Measurements from ENCODE around the gene CTBP1. TPM values are rescaled to one million over a fixed set of nuclear protein-coding genes. Genes with fewer than 3 reads are reported as not detected.

Gene CTBP1
- total RNA-seq, 4 donors from 2014 or later, result 89.9 to 169 (median 107) TPM

DNA sequence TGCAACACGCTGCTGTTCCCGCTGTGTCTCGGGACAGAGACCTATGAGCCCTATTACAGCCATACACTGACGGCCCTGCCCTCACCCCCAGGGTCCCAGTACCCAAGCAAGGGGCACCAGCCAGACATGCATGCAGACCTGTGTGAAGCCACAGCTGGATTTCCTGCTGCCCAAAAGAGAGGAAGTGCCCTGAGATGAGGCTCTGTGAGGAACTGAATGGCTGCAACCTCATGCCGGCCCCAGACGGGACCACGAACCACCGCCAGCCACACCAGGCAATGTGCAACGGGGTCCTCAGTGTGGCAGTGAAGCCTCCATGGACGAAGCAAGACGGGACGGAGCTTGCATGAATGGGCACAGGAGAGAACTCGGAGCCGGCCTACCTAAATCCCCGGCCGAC is 21.1 kb downstream of the CTBP1 start:
- TF ChIP-seq, protein P1, sequence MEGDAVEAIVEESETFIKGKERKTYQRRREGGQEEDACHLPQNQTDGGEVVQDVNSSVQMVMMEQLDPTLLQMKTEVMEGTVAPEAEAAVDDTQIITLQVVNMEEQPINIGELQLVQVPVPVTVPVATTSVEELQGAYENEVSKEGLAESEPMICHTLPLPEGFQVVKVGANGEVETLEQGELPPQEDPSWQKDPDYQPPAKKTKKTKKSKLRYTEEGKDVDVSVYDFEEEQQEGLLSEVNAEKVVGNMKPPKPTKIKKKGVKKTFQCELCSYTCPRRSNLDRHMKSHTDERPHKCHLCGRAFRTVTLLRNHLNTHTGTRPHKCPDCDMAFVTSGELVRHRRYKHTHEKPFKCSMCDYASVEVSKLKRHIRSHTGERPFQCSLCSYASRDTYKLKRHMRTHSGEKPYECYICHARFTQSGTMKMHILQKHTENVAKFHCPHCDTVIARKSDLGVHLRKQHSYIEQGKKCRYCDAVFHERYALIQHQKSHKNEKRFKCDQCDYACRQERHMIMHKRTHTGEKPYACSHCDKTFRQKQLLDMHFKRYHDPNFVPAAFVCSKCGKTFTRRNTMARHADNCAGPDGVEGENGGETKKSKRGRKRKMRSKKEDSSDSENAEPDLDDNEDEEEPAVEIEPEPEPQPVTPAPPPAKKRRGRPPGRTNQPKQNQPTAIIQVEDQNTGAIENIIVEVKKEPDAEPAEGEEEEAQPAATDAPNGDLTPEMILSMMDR (IDR thresholded peaks at IDR 0.05; ENCODE audit: low read depth), result no peak

DNA sequence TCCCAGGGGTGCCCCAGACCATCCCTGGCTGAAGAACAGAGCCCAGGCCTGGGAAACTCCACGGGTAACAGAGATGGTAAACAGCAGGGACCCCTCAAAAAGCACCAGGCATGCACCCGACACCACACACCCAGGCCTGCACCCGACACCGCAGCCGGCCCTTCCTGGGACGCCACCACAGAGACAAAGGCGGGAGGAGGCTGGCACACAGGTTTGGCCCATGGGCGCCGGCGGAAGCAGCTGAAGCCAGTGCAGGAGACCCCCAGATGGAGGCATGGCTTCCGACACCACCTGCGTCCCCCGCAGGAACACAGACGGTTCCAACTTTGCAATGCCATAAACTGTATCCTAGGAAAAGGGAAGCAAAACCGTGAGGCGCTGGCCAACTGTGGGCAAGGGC is 22.3 kb downstream of the CTBP1 start:
- TF ChIP-seq, protein P1 (IDR thresholded peaks at IDR 0.05; ENCODE audit: low read depth), result no peak

DNA sequence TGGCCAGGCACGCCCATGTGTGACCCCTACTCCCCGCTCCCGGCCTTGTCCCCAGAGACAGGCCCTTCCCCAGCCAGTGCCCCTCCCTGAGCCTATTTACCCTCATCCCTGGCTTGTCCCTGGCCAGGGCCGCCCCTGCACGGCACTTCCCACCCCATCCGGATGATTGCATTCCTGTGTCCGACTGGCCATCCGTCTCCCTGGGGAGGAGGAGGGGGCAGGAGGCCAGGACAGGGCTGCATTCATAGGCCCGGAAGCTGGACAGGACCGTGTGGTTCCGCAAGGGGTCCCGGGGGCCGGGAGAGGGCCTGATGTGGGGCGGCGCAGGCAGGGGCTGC is 22.8 kb downstream of the CTBP1 start:
- TF ChIP-seq, protein P1 (IDR thresholded peaks at IDR 0.05; ENCODE audit: low read depth), result no peak

DNA sequence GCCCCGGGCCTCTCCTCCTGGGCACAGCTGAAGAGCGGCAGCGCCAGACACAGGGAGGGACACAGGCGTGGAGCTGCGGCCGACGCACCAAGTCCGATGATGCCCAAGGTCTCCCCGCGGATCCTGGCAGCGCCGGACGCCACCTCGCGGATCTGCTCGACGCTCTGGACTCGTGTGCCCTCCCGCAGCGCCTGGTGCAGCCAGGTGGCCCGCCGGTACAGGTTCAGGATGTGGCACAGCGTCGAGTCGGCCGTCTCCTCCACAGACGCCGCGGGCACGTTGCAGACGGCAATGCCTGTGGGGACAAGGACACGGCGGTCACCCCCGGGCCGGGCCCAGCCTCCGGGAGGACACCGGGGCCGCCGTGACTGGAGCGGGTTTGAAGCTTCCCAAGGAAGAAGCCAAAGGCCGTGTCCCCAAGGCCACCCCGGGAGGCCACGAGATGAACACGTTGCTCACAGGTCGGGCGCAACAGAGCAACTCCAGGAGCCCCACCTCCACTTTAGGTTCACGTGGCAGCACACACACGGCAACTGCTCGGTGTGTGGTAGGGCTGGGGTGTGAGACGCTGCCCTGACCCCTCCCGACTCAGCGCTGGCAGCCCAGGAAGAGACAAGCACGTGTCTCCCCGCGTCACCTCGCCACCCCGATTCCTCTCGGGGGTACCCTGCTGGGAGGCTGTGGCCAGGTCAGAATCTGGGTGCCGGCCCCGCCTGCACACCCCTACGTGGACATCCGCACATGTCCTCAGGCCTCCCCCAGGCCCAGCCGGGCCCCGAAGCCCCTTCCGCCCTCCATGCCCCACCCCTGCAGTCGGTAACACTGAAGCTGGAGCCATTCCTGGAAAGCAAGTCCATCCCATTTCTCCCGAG is 23.4 kb downstream of the CTBP1 start:
- TF ChIP-seq, protein P1 (IDR thresholded peaks at IDR 0.05; ENCODE audit: low read depth), result no peak

DNA sequence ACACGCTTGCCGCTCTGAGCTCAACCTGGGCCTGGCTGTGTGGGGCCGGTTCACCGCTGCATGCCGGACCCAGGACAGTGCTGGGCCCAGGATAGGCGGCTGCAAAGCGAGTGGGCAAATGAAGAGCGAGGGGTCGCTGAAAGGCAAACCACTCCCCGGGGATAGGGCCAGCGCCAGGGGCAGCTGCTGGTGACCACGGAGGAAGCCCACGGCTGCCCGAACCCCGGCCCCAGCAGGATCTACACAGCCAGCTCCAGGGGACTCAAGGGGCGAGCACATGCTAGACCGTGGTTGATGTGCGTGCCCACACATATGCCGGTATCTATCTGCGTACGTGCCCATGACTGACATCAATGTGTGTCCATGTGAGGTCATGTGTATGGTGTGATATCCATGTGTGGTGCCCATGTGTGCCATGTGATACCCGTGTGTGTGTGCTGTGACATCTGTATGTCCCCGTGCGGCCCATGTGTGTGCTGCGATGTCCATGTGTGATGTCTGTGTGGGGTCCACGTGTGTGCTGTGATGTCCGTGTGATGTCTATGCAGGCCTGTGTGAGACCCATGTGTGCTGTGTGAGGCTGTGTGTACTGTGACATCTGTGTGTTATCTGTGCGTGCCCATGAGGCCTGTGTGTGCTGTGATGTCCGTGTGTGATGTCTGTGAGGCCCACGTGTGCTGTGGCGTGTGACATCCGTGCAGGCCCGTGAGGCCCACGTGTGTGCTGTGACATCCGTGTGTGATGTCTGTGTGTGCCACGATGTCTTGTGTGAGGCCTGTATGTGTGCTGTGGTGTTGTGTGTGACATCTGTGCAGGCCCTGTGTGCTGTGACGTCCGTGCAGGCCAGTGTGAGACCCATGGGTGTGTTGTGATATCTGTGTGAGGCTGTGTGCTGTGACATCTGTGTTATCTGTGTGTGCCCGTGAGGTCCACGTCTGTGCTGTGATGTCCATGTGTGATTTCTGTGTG is 24.8 kb downstream of the CTBP1 start:
- TF ChIP-seq, protein P1 (IDR thresholded peaks at IDR 0.05; ENCODE audit: low read depth), result no peak

DNA sequence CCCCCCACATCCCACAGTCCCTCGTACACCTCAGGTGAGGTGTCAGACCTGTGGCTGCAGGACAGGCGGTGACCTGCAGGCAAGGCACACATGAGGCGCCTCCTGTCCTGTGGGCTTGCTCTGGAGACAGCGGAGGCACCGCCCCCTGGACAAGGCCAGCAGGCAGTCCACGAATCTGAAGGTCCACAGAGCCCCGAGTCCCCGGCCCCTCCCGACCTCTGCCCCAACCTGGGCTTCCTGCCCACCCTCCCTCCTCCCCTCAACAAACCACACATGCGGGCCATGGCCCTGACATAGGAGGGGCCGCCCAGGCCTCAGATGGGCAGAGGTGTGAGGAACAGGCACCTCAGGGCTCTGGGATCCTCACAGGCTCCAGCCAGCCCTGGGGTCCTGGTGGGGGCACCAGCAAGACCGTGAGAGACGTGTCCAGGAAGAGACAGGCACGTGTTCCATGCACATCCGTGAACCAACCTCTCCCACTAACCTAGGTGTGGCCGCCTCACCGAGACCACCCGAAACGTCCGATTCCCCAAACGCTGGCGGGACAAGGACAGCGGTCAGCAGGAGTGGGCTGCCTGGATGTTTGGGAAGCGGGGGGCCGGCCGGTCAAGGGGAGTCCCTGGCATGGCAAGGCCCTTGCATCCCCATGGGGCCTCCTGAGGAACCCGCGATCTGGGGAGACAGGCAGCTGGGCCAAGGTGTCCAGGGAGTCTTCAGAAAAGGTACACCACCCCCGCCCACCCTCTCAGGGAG is 25.8 kb downstream of the CTBP1 start:
- TF ChIP-seq, protein P1 (IDR thresholded peaks at IDR 0.05; ENCODE audit: low read depth), result no peak
